HFFc6 (cell line): Measurements from ENCODE around the gene CTBP1. TPM values are rescaled to one million over a fixed set of nuclear protein-coding genes. Genes with fewer than 3 reads are reported as not detected.

ENCODE experiments used
- DNase-seq: peaks from one replicate; pipeline ENCODE4 v3.0.0-alpha.2; 2018
- H3K27ac Mint-ChIP-seq: 2 replicates; pipeline ENCODE4 v1.8.0; 2020; ENCODE audit warnings: mild to moderate bottlenecking, mixed read lengths
- H3K27me3 Mint-ChIP-seq: 2 replicates; pipeline ENCODE4 v1.8.0; 2021; ENCODE audit warnings: mild to moderate bottlenecking, moderate library complexity, mixed read lengths; ENCODE audit not compliant: insufficient read depth
- H3K36me3 Mint-ChIP-seq: 2 replicates; pipeline ENCODE4 v1.8.0; 2021; ENCODE audit warnings: low read depth, mixed read lengths
- H3K4me1 Mint-ChIP-seq: 2 replicates; pipeline ENCODE4 v1.8.0; 2020; ENCODE audit warnings: low read depth, mixed read lengths
- H3K4me3 Mint-ChIP-seq: 2 replicates; pipeline ENCODE4 v1.8.0; 2020; ENCODE audit warnings: mild to moderate bottlenecking, moderate library complexity, mixed read lengths
- H3K9me3 Mint-ChIP-seq: 2 replicates; pipeline ENCODE4 v1.8.0; 2020; ENCODE audit warnings: mild to moderate bottlenecking, mixed read lengths
- CTCF ChIP-seq: fragments of 200-600 bp; sonication (generic); IDR thresholded peaks from 2 replicates; pipeline ENCODE4 v1.5.0; 2021; ENCODE audit warnings: antibody characterized with exemption, mild to moderate bottlenecking
- total RNA-seq, 6 experiments: library from RNA; stranded (reverse); fragmentation: NEBNext Ultra II Directional; extraction: Animal tissue kit (Norgen Biotek cat#: 25700); gene quantifications; 2 replicates in 1 of 6; 3 replicates in 5 of 6; pipeline ENCODE4 v1.2.3, GENCODE V29; 2021

The CTBP1 gene
- total RNA-seq, 6 experiments from 2014 or later: 109 to 126 (median 114) TPM

GRCh38 chr4:1208266-1208961, 40.5 kb downstream of the CTBP1 start:
- Mint-ChIP-seq H3K4me1 (peaks cover 18% of the 10 kb centered on the region; the same call in 1 of the 2 replicates), H3K4me3 (no peak overlapping the region), H3K27ac (peak overlapping the region; percentile 65), H3K36me3 (peaks cover 7% of the 10 kb centered on the region; the same call in 1 of the 2 replicates), H3K27me3 (peaks cover 5% of the 10 kb centered on the region; the same call in 1 of the 2 replicates), H3K9me3 (no peaks in the 10 kb centered on the region)
- no peak for DNase-seq
- TF ChIP-seq CTCF: no peak

- DNase-seq: peak; percentile 36
- Mint-ChIP-seq H3K27me3 (peaks cover 5% of the 10 kb centered on the region; the same call in 1 of the 2 replicates), H3K36me3 (peaks cover 7% of the 10 kb centered on the region; the same call in 1 of the 2 replicates), H3K9me3 (no peaks in the 10 kb centered on the region), H3K4me3 (no peak overlapping the region), H3K27ac (no peak overlapping the region), H3K4me1 (peaks cover 18% of the 10 kb centered on the region; the same call in 1 of the 2 replicates)
- no peak for TF ChIP-seq CTCF
These were observed 41.2 kb downstream of the CTBP1 start for GRCh38 chr4:1207603-1208265.

DNA sequence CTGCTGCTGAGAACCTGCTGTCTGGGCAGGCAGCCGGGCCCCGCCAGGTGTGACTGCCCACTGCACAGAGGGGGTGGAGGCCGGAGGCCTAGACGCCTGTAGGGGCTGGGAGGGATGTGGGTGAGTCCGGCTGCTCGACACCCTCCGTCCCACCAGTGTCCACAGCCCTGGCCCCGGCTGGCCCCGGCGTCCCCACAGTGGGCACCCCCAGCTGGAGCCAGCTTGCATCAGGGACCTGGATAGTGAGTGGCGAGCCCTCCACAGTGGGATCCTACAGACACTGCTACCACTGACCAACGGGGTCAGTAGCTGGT, 41.8 kb downstream of the CTBP1 start:
- H3K4me1 Mint-ChIP-seq: peaks cover 22% of the 10 kb centered on the region
- H3K27me3 Mint-ChIP-seq: peaks cover 5% of the 10 kb centered on the region; the same call in 1 of the 2 replicates
- H3K4me3 Mint-ChIP-seq: no peak overlapping the region
- TF ChIP-seq CTCF: no peak
- no peak for DNase-seq
- H3K9me3 Mint-ChIP-seq: no peaks in the 10 kb centered on the region
- no peak overlapping the region for H3K27ac Mint-ChIP-seq
- peaks cover 7% of the 10 kb centered on the region; the same call in 1 of the 2 replicates for H3K36me3 Mint-ChIP-seq

DNA sequence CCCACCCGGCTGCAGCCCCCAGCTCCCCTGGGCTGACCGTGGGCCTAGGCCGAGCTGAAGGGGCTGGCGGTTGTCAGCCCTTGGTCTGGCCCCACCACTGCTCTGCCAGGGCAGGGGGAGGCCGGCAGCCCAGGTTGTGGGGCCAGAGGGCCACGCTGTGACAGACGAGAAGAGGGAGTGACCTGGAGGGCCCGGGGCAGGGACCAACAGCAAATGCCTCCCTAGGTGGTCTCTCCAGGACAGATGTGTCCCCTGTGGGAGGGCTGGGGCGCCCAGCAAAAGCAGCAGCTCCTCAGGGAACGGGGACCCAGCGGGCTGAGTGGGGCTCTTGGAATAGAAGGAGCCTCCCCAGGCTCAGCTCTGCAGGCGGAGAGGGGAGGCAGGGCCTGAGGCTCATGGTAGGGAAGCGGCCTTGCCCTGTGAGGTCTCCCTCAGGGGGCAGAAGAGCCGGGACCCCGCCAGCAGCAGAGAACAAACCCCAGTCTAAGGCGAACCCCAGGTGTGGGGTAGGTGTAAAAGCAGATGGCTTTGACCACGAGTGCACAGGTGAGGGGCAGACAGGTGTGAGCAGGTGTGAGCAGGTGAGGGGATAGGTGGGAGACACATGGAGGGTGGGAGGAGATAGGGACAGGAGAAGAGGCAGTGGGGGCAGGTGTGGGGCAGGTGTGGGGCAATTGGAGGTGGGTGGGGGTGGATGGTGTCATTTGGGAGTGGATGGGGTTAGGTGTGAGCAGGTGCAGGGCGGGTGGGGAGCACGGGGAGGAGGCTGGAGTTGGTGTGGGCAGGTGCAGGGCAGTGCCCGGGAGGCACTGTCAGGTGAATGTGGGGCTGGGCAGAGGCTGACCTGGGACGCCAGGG, 42.4 kb downstream of the CTBP1 start:
- Mint-ChIP-seq H3K4me1 (peaks cover 28% of the 10 kb centered on the region), H3K27ac (no peak overlapping the region), H3K4me3 (no peak overlapping the region), H3K36me3 (0 out of 2 replicates have a peak, but pooled peaks cover 3% of the 10 kb centered on the region), H3K27me3 (peaks cover 5% of the 10 kb centered on the region), H3K9me3 (no peaks in the 10 kb centered on the region)
- DNase-seq: no peak
- no peak for TF ChIP-seq CTCF

GRCh38 chr4:1205586-1206298, 43.2 kb downstream of the CTBP1 start:
- no peaks in the 10 kb centered on the region for H3K9me3 Mint-ChIP-seq
- H3K36me3 Mint-ChIP-seq: no peaks in the 10 kb centered on the region
- peaks cover 32% of the 10 kb centered on the region for H3K4me1 Mint-ChIP-seq
- no peak overlapping the region for H3K27ac Mint-ChIP-seq
- no peak for TF ChIP-seq CTCF
- H3K27me3 Mint-ChIP-seq: peaks cover 5% of the 10 kb centered on the region
- H3K4me3 Mint-ChIP-seq: no peak overlapping the region
- DNase-seq: no peak
